Mesendoderm (in vitro differentiated cells): ENCODE results near the gene PTPRJ.
A peak's percentile ranks its signal among the peaks of the same experiment; 100 is the strongest.

Experiments used
- DNase-seq: peaks from one replicate; pipeline ENCODE4 v3.0.0; 2013
- H2AK5ac ChIP-seq: 2 replicates; pipeline ENCODE4 v1.6.1; 2013; ENCODE audit warnings: low read length, inconsistent platforms
- H2BK120ac ChIP-seq: 2 replicates; pipeline ENCODE4 v1.6.1; 2013; ENCODE audit warnings: low read depth, mild to moderate bottlenecking, low read length, moderate library complexity, mixed read lengths
- H2BK15ac ChIP-seq: replicated peaks from 2 replicates; pipeline ENCODE4 v1.6.1; 2013; ENCODE audit warnings: low read depth, mild to moderate bottlenecking, moderate library complexity
- H2BK5ac ChIP-seq: 2 replicates; pipeline ENCODE4 v1.6.1; 2013; ENCODE audit warnings: low read length, inconsistent platforms
- H3K18ac ChIP-seq: 2 replicates; pipeline ENCODE4 v1.6.1; 2013; ENCODE audit warnings: mild to moderate bottlenecking, low read length, mixed read lengths
- H3K23ac ChIP-seq: one replicate; pipeline ENCODE4 v1.6.1; 2013; ENCODE audit warnings: low read length
- H3K27ac ChIP-seq: 2 replicates; pipeline ENCODE4 v1.5.1; 2013; ENCODE audit warnings: low read depth, mild to moderate bottlenecking, inconsistent platforms, low read length, moderate library complexity
- H3K27me3 ChIP-seq: 2 replicates; pipeline ENCODE4 v1.6.1; 2013; ENCODE audit warnings: low read length, control low read depth, mild to moderate bottlenecking, inconsistent platforms; ENCODE audit not compliant: insufficient read depth, poor library complexity
- H3K36me3 ChIP-seq: 2 replicates; pipeline ENCODE4 v1.6.1; 2013; ENCODE audit warnings: low read length, inconsistent platforms; ENCODE audit not compliant: control insufficient read depth, insufficient read depth
- H3K4ac ChIP-seq: one replicate; pipeline ENCODE4 v1.6.1; 2013; ENCODE audit warnings: low read depth, mild to moderate bottlenecking, low read length, moderate library complexity
- H3K4me1 ChIP-seq: 2 replicates; pipeline ENCODE4 v1.6.1; 2013; ENCODE audit warnings: low read depth, low read length, inconsistent platforms; ENCODE audit not compliant: control insufficient read depth
- H3K4me2 ChIP-seq: 2 replicates; pipeline ENCODE4 v1.6.1; 2013; ENCODE audit warnings: low read length
- H3K4me3 ChIP-seq: 2 replicates; pipeline ENCODE4 v1.5.1; 2013; ENCODE audit warnings: mild to moderate bottlenecking, low read length
- H3K56ac ChIP-seq: one replicate; pipeline ENCODE4 v1.6.1; 2013; ENCODE audit warnings: low read length
- H3K79me1 ChIP-seq: 2 replicates; pipeline ENCODE4 v1.6.1; 2013; ENCODE audit warnings: low read length, inconsistent platforms
- H3K79me2 ChIP-seq: 2 replicates; pipeline ENCODE4 v1.6.1; 2013; ENCODE audit warnings: mild to moderate bottlenecking, low read length; ENCODE audit not compliant: control insufficient read depth, insufficient read depth
- H3K9ac ChIP-seq: 2 replicates; pipeline ENCODE4 v1.6.1; 2013; ENCODE audit warnings: low read length, inconsistent platforms
- H4K5ac ChIP-seq: one replicate; pipeline ENCODE4 v1.6.1; 2013; ENCODE audit warnings: low read length
- H4K8ac ChIP-seq: one replicate; pipeline ENCODE4 v1.6.1; 2013; ENCODE audit warnings: low read depth, mild to moderate bottlenecking, control low read depth, low read length, moderate library complexity
- WGBS: extraction: QIAGEN DNeasy Blood & Tissue Kit; methylation state at CpG from one replicate; pipeline ENCODE4 v1.1.7; 2013; ENCODE audit warnings: low lambda C conversion rate, missing lambda C conversion rate; ENCODE audit not compliant: insufficient coverage; ENCODE audit errors: extremely low coverage; 5-methylcytosine and 5-hydroxymethylcytosine counted together

The PTPRJ gene

DNA sequence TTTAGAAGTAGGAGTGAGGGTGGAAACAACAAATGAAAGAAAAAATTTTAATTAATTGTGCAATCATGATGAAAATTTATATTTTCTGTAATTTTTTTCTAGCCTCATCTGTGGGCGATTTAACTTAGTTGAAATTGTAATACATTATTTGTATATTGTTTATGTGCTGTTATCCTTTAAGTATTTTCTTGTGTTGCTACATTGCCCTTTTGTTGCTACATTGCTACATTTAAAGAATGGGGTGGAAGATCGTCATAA is 130.1 kb downstream of the PTPRJ start:
- H4K5ac ChIP-seq = no peak overlapping the region

GRCh38 chr11:48111891-48112290 is 131.5 kb downstream of the PTPRJ start:
- Histone ChIP-seq H4K5ac (no peak overlapping the region), H3K36me3 (no peaks in the 10 kb centered on the region), H3K4me2 (no peak overlapping the region), H3K56ac (no peak overlapping the region), H3K27me3 (no peaks in the 10 kb centered on the region), H3K9ac (no peak overlapping the region), H2BK15ac (no peak overlapping the region), H3K27ac (no peak overlapping the region), H3K18ac (no peak overlapping the region), H2BK5ac (no peak overlapping the region), H3K23ac (no peak overlapping the region), H3K4me1 (peaks cover 3% of the 10 kb centered on the region), H3K4me3 (no peak overlapping the region), H2BK120ac (no peak overlapping the region), H3K79me2 (no peaks in the 10 kb centered on the region), H3K4ac (no peak overlapping the region), H2AK5ac (no peak overlapping the region), H3K79me1 (no peaks in the 10 kb centered on the region), H4K8ac (no peak overlapping the region)
- WGBS = no CpG with 5 or more reads among the region's 3 CpGs
- no peak for DNase-seq

More for the DNA sequence above, 130.1 kb downstream of the PTPRJ start:
- Histone ChIP-seq H3K4me1 (peaks cover 3% of the 10 kb centered on the region), H3K18ac (no peak overlapping the region), H3K79me2 (no peaks in the 10 kb centered on the region), H3K36me3 (no peaks in the 10 kb centered on the region), H3K23ac (no peak overlapping the region), H4K8ac (no peak overlapping the region), H3K27me3 (no peaks in the 10 kb centered on the region), H2BK5ac (no peak overlapping the region), H3K9ac (no peak overlapping the region), H3K4me2 (no peak overlapping the region), H3K4me3 (no peak overlapping the region), H2BK15ac (no peak overlapping the region), H3K79me1 (peaks cover 2% of the 10 kb centered on the region), H3K27ac (no peak overlapping the region), H3K4ac (no peak overlapping the region), H2BK120ac (no peak overlapping the region), H2AK5ac (no peak overlapping the region), H3K56ac (no peak overlapping the region)
- DNase-seq = no peak
- WGBS = no CpG with 5 or more reads among the region's 2 CpGs

- Histone ChIP-seq H3K56ac (no peak overlapping the region), H2BK120ac (no peak overlapping the region), H3K4me1 (peaks cover under 1% of the 10 kb centered on the region), H3K79me1 (no peaks in the 10 kb centered on the region), H2BK5ac (no peak overlapping the region), H3K18ac (no peak overlapping the region), H3K23ac (no peak overlapping the region), H2BK15ac (no peak overlapping the region), H3K36me3 (no peaks in the 10 kb centered on the region), H4K5ac (no peak overlapping the region), H3K27ac (no peak overlapping the region), H3K4ac (no peak overlapping the region), H4K8ac (no peak overlapping the region), H3K9ac (no peak overlapping the region), H2AK5ac (no peak overlapping the region), H3K4me3 (no peak overlapping the region), H3K27me3 (no peaks in the 10 kb centered on the region), H3K4me2 (no peak overlapping the region), H3K79me2 (no peaks in the 10 kb centered on the region)
- no peak for DNase-seq
- no CpG with 5 or more reads among the region's 1 CpG for WGBS
These were observed 134.4 kb downstream of the PTPRJ start for GRCh38 chr11:48114740-48115139.

DNA sequence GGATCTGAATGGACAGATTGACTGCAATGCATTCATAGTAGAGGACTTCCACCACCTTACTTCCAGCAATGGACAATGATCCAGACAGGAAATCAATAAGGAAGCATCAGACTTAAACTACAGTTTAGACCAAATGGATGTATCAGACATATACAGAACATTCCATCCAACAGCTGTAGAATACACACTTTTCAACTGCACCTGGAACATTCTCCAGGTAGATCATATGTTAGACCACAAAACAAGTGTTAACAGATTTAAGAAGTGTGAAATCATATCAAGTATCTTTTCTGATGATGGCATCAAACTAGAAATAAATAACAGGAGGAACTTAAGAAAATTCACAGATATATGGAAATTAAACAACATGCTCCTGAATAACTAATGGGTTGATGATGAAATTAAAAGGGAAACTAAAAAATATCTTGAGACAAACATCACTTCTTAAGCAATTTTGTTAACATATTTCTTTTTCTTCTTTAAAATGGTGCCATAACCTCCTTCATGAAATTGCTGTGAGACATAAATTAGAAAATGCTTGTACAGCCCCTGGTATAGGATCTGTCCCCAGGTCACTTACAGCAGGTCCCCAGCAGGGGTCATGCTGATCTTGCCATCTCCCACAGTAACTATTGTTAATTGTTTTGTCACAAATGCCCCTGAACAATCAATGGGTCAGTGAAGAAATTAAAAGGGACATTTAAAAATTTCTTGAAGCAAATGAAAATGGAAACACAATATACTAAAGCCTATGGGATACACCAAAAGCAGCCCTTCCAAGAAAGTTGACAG is 136.3 kb downstream of the PTPRJ start:
- no peak overlapping the region for H3K18ac ChIP-seq
- no peak overlapping the region for H3K4me3 ChIP-seq
- H2BK5ac ChIP-seq = no peak overlapping the region
- H3K4me2 ChIP-seq = no peak overlapping the region
- no peak overlapping the region for H2BK120ac ChIP-seq
- DNase-seq = peak; percentile 58
- H3K56ac ChIP-seq = no peak overlapping the region
- no peaks in the 10 kb centered on the region for H3K79me2 ChIP-seq
- no peak overlapping the region for H3K23ac ChIP-seq
- no peak overlapping the region for H3K9ac ChIP-seq
- no peak overlapping the region for H4K5ac ChIP-seq
- no peaks in the 10 kb centered on the region for H3K36me3 ChIP-seq
- no peak overlapping the region for H3K27ac ChIP-seq
- no peaks in the 10 kb centered on the region for H3K27me3 ChIP-seq
- no peak overlapping the region for H2AK5ac ChIP-seq
- H3K4me1 ChIP-seq = no peaks in the 10 kb centered on the region
- no peak overlapping the region for H2BK15ac ChIP-seq
- no peak overlapping the region for H3K4ac ChIP-seq
- no peaks in the 10 kb centered on the region for H3K79me1 ChIP-seq
- no peak overlapping the region for H4K8ac ChIP-seq

GRCh38 chr11:48122246-48122645 is 141.9 kb downstream of the PTPRJ start:
- H3K9ac ChIP-seq = no peak overlapping the region
- no peaks in the 10 kb centered on the region for H3K36me3 ChIP-seq
- H3K27ac ChIP-seq = no peak overlapping the region
- H3K4me3 ChIP-seq = no peak overlapping the region
- no peak for DNase-seq
- peak overlapping the region; percentile 7 for H3K56ac ChIP-seq
- no peak overlapping the region for H2AK5ac ChIP-seq
- H4K5ac ChIP-seq = no peak overlapping the region
- no CpG with 5 or more reads among the region's 7 CpGs for WGBS
- no peak overlapping the region for H3K18ac ChIP-seq
- H3K4me1 ChIP-seq = no peaks in the 10 kb centered on the region
- H2BK5ac ChIP-seq = no peak overlapping the region
- no peak overlapping the region for H2BK15ac ChIP-seq
- H3K4me2 ChIP-seq = no peak overlapping the region
- no peaks in the 10 kb centered on the region for H3K27me3 ChIP-seq
- H2BK120ac ChIP-seq = no peak overlapping the region
- no peaks in the 10 kb centered on the region for H3K79me2 ChIP-seq
- no peak overlapping the region for H3K23ac ChIP-seq
- peaks cover 1% of the 10 kb centered on the region for H3K79me1 ChIP-seq
- no peak overlapping the region for H4K8ac ChIP-seq
- no peak overlapping the region for H3K4ac ChIP-seq

DNA sequence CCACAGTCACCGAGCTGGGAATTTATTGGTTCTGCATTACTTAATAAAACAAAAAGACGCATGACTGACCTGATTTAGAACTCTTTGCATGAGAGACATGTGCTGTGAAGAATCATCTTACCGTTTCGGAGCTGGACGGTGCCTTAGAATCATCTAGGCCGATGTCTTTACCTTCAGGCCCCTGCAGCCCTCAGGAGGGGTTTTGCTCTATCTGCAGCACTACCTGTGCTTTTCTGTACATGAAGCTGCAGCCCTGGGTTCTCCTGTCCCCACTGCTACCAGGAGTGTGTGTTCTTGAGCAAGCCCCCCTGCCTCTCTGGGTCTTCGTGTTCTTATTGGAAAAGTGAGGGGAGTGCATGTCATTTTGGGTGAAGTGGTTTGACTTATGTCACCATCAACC is 142.3 kb downstream of the PTPRJ start:
- Histone ChIP-seq H4K8ac (no peak overlapping the region), H3K4me2 (no peak overlapping the region), H3K4me3 (no peak overlapping the region), H3K27ac (no peak overlapping the region), H2BK5ac (no peak overlapping the region), H3K36me3 (no peaks in the 10 kb centered on the region), H2BK15ac (no peak overlapping the region), H3K18ac (no peak overlapping the region), H3K4ac (no peak overlapping the region), H3K79me2 (no peaks in the 10 kb centered on the region), H3K56ac (no peak overlapping the region), H4K5ac (no peak overlapping the region), H2AK5ac (no peak overlapping the region), H2BK120ac (no peak overlapping the region), H3K79me1 (peaks cover 1% of the 10 kb centered on the region), H3K4me1 (peaks cover 3% of the 10 kb centered on the region), H3K27me3 (no peaks in the 10 kb centered on the region), H3K9ac (no peak overlapping the region), H3K23ac (no peak overlapping the region)
- no peak for DNase-seq
- WGBS = no CpG with 5 or more reads among the region's 7 CpGs
